Gastrocnemius medialis (tissue), 4 donors: ENCODE results near the gene TMEM185A. TPM values are rescaled to one million over a fixed set of nuclear protein-coding genes. Genes with fewer than 3 reads are reported as not detected.
"Not testable (repeated sequence)": the region's sequence is repeated elsewhere in the genome, so short reads cannot be mapped to it uniquely, and the experiment has no call there.

Experiments used
- ATAC-seq, 2 donors: fragments of 150-250 bp; one replicate each; pipeline ENCODE4 v1.9.1; 2016
- DNase-seq, 2 donors: peaks; one replicate each; pipeline ENCODE4 v3.0.0-alpha.2; 2019
- H3K27ac ChIP-seq, 4 donors: fragments of 200-600 bp; sonication (generic); 1 replicate in 1 of 4; 2 replicates in 3 of 4; pipeline ENCODE4 v1.5.1; 2016 to 2018; ENCODE audit warnings: mild to moderate bottlenecking in 2 of 4, moderate library complexity in 1 of 4
- H3K27me3 ChIP-seq, 3 donors: fragments of 200-600 bp; sonication (generic) in 2 of 3; 1 replicate in 1 of 3; 2 replicates in 2 of 3; pipeline versions ENCODE4 v1.5.1 to v1.6.0; 2016 to 2019; ENCODE audit warnings: mild to moderate bottlenecking in 1 of 3, moderate library complexity in 1 of 3
- H3K36me3 ChIP-seq, 2 donors: fragments of 200-600 bp; sonication (generic) in 1 of 2; one replicate each; pipeline ENCODE4 v1.5.1; 2017 to 2018
- H3K4me1 ChIP-seq, 2 donors: fragments of 200-600 bp; sonication (generic) in 1 of 2; one replicate each; pipeline ENCODE4 v1.5.1; 2016 to 2017; ENCODE audit warnings: mild to moderate bottlenecking in 2 of 2
- H3K4me3 ChIP-seq, 4 donors: fragments of 200-600 bp; sonication (generic) in 3 of 4; 1 replicate in 1 of 4; 2 replicates in 3 of 4; pipeline ENCODE4 v1.5.1; 2016 to 2019; ENCODE audit warnings: mild to moderate bottlenecking in 2 of 4
- H3K9me3 ChIP-seq, 3 donors: fragments of 200-600 bp; sonication (generic) in 2 of 3; 1 replicate in 1 of 3; 2 replicates in 2 of 3; pipeline ENCODE4 v1.5.1; 2016 to 2019
- CTCF ChIP-seq, 5 experiments: fragments of 450-650 bp in 3 of 5; fragments of 200-600 bp in 2 of 5; sonication (generic) in 2 of 5; IDR thresholded peaks in 4 of 5; conservative IDR thresholded peaks in 1 of 5; 1 replicate in 4 of 5; 2 replicates in 1 of 5; pipeline ENCODE4 v1.5.1; 2016 to 2019; ENCODE audit warnings: antibody characterized with exemption in 5 of 5, mild to moderate bottlenecking in 3 of 5, moderate library complexity in 3 of 5
- POLR2A ChIP-seq, 2 donors: fragments of 450-650 bp; IDR thresholded peaks; one replicate each; pipeline ENCODE4 v1.6.1; 2017; ENCODE audit warnings: antibody characterized with exemption in 2 of 2, mild to moderate bottlenecking in 2 of 2, moderate library complexity in 2 of 2
- in situ Hi-C, 4 donors: fragments of 200-750 bp; cut with MboI; loops; one replicate each; pipeline versions ENCODE4 v1.15.0 to v1.8.0; 2017; ENCODE audit warnings: low sequenced_read_pairs in 4 of 4
- intact Hi-C: fragments of 100-400 bp; cut with DNase I; formaldehyde crosslinking; loops from one replicate; pipeline ENCODE4 v1.15.1; 2023; ENCODE audit warnings: low total_unique reads
- total RNA-seq, 4 donors: library from RNA; depleted of rRNA; stranded (reverse); fragments of >200 nt; gene quantifications; one replicate each; pipeline versions ENCODE4 v1.1.0 to v1.2.3, GENCODE V29; 2016

The TMEM185A gene
- total RNA-seq, 4 donors from 2014 or later: 4.4 to 8.5 (median 7.7) TPM

DNA sequence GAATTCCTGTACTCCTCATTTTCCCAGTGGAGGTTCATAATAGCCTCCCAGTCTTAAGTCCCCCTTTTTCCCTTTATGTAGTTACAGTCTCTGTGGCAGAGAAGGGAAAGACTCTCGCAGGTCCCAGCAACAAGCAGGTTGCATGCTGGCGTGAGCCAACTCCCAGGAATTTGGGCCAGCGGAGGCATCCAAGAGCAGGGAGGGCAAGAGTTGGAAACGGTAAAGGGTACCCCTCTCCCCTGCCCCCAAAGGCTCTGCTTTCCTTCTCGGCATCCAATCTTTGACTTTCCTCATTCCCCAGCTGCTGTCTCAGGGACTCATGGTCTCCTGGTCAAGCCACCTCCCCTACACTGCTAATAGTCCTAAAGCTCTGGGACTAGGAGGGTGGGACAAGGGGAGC, 21.1 kb downstream of the TMEM185A start:
- Histone ChIP-seq H3K27ac (no peak overlapping the region), H3K4me3 (no peak overlapping the region), H3K36me3 (no peaks in the 10 kb centered on the region), H3K4me1 (no peaks in the 10 kb centered on the region), H3K9me3 (no peaks in the 10 kb centered on the region), H3K27me3 (no peaks in the 10 kb centered on the region)
- TF ChIP-seq CTCF (IDR thresholded peaks at IDR 0.05 in 4 of 5, conservative IDR thresholded peaks at IDR 0.05 in 1 of 5): no peak
- no peak for TF ChIP-seq POLR2A (IDR thresholded peaks at IDR 0.05)
- in situ Hi-C loops: loop anchor here in 2 of 4 donors (25.0 kb wide), 1 partner anchor 98 kb away; the partner anchor contains the start of gene IDS (in 2 of the 2)
- intact Hi-C loops: no loop called here
- ATAC-seq: no peak
- DNase-seq: no peak

DNA sequence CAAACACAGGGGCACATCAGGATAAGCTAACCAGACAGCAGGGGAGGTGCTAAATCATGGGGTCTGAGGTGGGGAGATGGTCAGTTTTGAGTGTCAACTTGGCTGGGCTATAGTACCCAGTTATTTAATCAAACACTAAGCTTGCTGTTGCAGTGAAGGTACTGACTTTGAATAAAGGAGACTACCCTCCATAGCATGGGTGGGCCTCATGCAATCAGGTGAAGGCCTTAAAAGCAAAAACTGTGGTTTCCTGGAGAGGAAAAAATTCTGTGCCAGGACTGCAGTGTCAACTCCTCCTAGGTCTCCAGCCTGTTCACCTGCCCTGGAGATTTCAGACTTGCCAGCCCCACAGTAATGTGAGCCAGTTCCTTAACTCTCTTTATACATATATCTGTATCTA, 23.9 kb downstream of the TMEM185A start:
- ATAC-seq: no peak
- H3K27ac ChIP-seq: no peak overlapping the region
- H3K4me1 ChIP-seq: no peaks in the 10 kb centered on the region
- H3K27me3 ChIP-seq: no peaks in the 10 kb centered on the region
- H3K36me3 ChIP-seq: no peaks in the 10 kb centered on the region
- H3K4me3 ChIP-seq: no peak overlapping the region
- DNase-seq: no peak
- in situ Hi-C loops (loop anchor here in 2 of 4 donors (25.0 kb wide), 1 partner anchor 95 kb away; the partner anchor contains the start of gene IDS (in 2 of the 2)), intact Hi-C loops (no loop called here)
- TF ChIP-seq POLR2A (IDR thresholded peaks at IDR 0.05) (no peak), CTCF (IDR thresholded peaks at IDR 0.05 in 4 of 5, conservative IDR thresholded peaks at IDR 0.05 in 1 of 5) (no peak)
- H3K9me3 ChIP-seq: no peaks in the 10 kb centered on the region

GRCh38 chrX:149605248-149605885, 26.2 kb downstream of the TMEM185A start:
- DNase-seq, H3K9me3 ChIP-seq, H3K36me3 ChIP-seq, H3K27me3 ChIP-seq, H3K27ac ChIP-seq, H3K4me3 ChIP-seq, intact Hi-C loops, H3K4me1 ChIP-seq, ATAC-seq: not testable (repeated sequence)
- in situ Hi-C loops: loop anchor here in 2 of 4 donors (25.0 kb wide), 1 partner anchor 93 kb away; the partner anchor contains the start of gene IDS (in 2 of the 2)

- in situ Hi-C loops, H3K9me3 ChIP-seq, ATAC-seq, DNase-seq, H3K36me3 ChIP-seq, H3K27me3 ChIP-seq, H3K4me3 ChIP-seq, H3K4me1 ChIP-seq, intact Hi-C loops, H3K27ac ChIP-seq: not testable (repeated sequence)
Measured at GRCh38 chrX:149598603-149599002, 33.0 kb downstream of the TMEM185A start.

GRCh38 chrX:149595943-149596342, 35.6 kb downstream of the TMEM185A start:
- in situ Hi-C loops: not testable (repeated sequence)

GRCh38 chrX:149595214-149595613, 36.4 kb downstream of the TMEM185A start, which contains the start of gene HSFX2:
HSFX2 (minus strand) TSS chrX:149595314; CDS start chrX:149594700, 614 bp downstream.
- ATAC-seq, H3K27ac ChIP-seq, H3K4me3 ChIP-seq, H3K4me1 ChIP-seq, H3K9me3 ChIP-seq, H3K36me3 ChIP-seq, in situ Hi-C loops, DNase-seq, H3K27me3 ChIP-seq, intact Hi-C loops: not testable (repeated sequence)

More at GRCh38 chrX:149595943-149596342, 35.6 kb downstream of the TMEM185A start:
- DNase-seq, H3K36me3 ChIP-seq, H3K27ac ChIP-seq, H3K9me3 ChIP-seq, ATAC-seq, intact Hi-C loops, H3K4me1 ChIP-seq, H3K27me3 ChIP-seq, H3K4me3 ChIP-seq: not testable (repeated sequence)

- intact Hi-C loops, H3K4me1 ChIP-seq, ATAC-seq, DNase-seq, H3K27ac ChIP-seq, H3K36me3 ChIP-seq, H3K9me3 ChIP-seq, in situ Hi-C loops, H3K27me3 ChIP-seq, H3K4me3 ChIP-seq: not testable (repeated sequence)
Measured at GRCh38 chrX:149590993-149591392, 40.6 kb downstream of the TMEM185A start.

DNA sequence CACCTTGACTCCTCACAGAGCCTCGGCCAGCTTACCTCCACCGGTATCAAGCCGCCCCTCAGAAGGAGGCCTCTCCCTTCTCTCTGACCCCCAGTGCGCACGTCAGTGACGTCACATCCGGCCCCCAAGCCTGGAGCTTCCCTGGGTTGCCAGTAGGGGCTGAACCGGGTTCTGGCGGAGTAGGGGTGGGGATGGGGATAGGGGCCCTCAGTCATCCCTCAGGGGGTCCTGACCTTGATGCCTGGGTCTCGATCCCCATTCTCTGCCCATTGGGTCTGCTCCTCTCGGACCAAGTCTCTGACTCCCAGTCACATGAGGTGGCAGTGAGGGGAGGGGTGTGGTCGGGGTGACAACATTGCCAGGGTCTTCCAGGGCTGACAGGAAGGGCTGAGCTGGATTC, 44.2 kb downstream of the TMEM185A start, which contains the start of gene MAGEA9B:
MAGEA9B (minus strand) TSS at position 101 of the 400 bp plus-strand sequence. CDS start 4,280 bp downstream, outside the sequence.
- intact Hi-C loops: not testable (repeated sequence)

GRCh38 chrX:149585631-149586030, 46.0 kb downstream of the TMEM185A start:
- H3K4me1 ChIP-seq, DNase-seq, H3K4me3 ChIP-seq, H3K36me3 ChIP-seq, in situ Hi-C loops, intact Hi-C loops, H3K9me3 ChIP-seq, H3K27ac ChIP-seq, H3K27me3 ChIP-seq, ATAC-seq: not testable (repeated sequence)

More for the DNA sequence above, 44.2 kb downstream of the TMEM185A start, which contains the start of gene MAGEA9B:
- H3K36me3 ChIP-seq, H3K4me3 ChIP-seq, in situ Hi-C loops, H3K9me3 ChIP-seq, H3K27me3 ChIP-seq, H3K4me1 ChIP-seq, DNase-seq, ATAC-seq, H3K27ac ChIP-seq: not testable (repeated sequence)

DNA sequence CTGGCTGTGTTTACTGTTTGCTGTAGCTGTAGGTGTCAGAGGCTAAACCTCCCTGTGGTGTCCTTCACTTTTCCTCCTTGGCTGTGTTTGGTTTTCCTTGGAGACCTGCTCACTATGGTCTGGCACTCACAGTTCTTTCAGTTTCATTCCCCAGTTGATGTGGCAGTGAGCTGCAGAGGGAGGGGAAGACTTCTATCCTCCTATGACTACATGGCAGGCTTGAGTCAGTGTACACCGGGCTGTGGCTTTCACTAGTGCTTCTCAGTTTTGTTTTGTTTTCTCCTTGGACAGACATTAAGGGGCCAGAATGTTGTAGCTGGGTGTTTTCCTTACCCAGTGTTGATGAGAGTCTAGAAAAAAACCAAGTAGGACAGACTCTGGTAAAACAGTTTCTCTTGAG, 58.1 kb downstream of the TMEM185A start:
- H3K36me3 ChIP-seq, H3K4me1 ChIP-seq, ATAC-seq, H3K9me3 ChIP-seq, H3K4me3 ChIP-seq, in situ Hi-C loops, DNase-seq, H3K27me3 ChIP-seq, intact Hi-C loops, H3K27ac ChIP-seq: not testable (repeated sequence)
